ELF-1 (cell line): Measurements from ENCODE around the gene EIF4E1B.
"Not testable (repeated sequence)": the region's sequence is repeated elsewhere in the genome, so short reads cannot be mapped to it uniquely, and the experiment has no call there.

ENCODE experiments used
- DNase-seq: peaks from one replicate; pipeline ENCODE4 v3.0.0-alpha.2; 2016; ENCODE audit warnings: low read depth, low spot score

Gene EIF4E1B

GRCh38 chr5:176629853-176630680 is at the start of gene EIF4E1B, which contains the start of gene SNCB:
Gene EIF4E1B (plus strand): TSS chr5:176630675. CDS start chr5:176642788, 12,113 bp downstream.
Gene SNCB (minus strand): TSS chr5:176630534. CDS start chr5:176629654, 880 bp downstream.
- DNase-seq, result peak; percentile 59

GRCh38 chr5:176581361-176581760 is 49.1 kb upstream of the EIF4E1B start:
- DNase-seq, result no peak

GRCh38 chr5:176583076-176583475 is 47.4 kb upstream of the EIF4E1B start:
- no peak for DNase-seq

- DNase-seq, result no peak
These were observed 43.1 kb upstream of the EIF4E1B start for GRCh38 chr5:176587398-176587797.

- no peak for DNase-seq
These were observed 42.2 kb upstream of the EIF4E1B start for GRCh38 chr5:176588297-176588696.

- DNase-seq, result no peak
These were observed 41.3 kb upstream of the EIF4E1B start for GRCh38 chr5:176589039-176589769.

GRCh38 chr5:176590035-176590717 is 40.3 kb upstream of the EIF4E1B start:
- DNase-seq, result no peak

- not testable (repeated sequence) for DNase-seq
These were observed 38.8 kb upstream of the EIF4E1B start for GRCh38 chr5:176591667-176592066.

- no peak for DNase-seq
These were observed 37.9 kb upstream of the EIF4E1B start for GRCh38 chr5:176592573-176592972.

- DNase-seq, result no peak
These were observed 37.1 kb upstream of the EIF4E1B start for GRCh38 chr5:176593273-176593869.

- no peak for DNase-seq
These were observed 35.9 kb upstream of the EIF4E1B start for GRCh38 chr5:176594554-176594953.

GRCh38 chr5:176595386-176595943 is 35.0 kb upstream of the EIF4E1B start:
- no peak for DNase-seq

GRCh38 chr5:176596069-176596644 is 34.3 kb upstream of the EIF4E1B start:
- DNase-seq, result no peak

GRCh38 chr5:176596689-176597416 is 33.6 kb upstream of the EIF4E1B start:
- DNase-seq, result peak; percentile 75

GRCh38 chr5:176597417-176598389 is 32.8 kb upstream of the EIF4E1B start:
- DNase-seq, result peak; percentile 57

GRCh38 chr5:176599749-176600430 is 30.6 kb upstream of the EIF4E1B start:
- not testable (repeated sequence) for DNase-seq

GRCh38 chr5:176601901-176602482 is 28.5 kb upstream of the EIF4E1B start:
- DNase-seq, result no peak

- DNase-seq, result no peak
These were observed 27.4 kb upstream of the EIF4E1B start for GRCh38 chr5:176603091-176603490.
